A549 (cell line): Measurements from ENCODE around the gene C17orf107. TPM values are rescaled to one million over a fixed set of nuclear protein-coding genes. Genes with fewer than 3 reads are reported as not detected.
A peak's percentile ranks its signal among the peaks of the same experiment; 100 is the strongest.

ENCODE experiments used
- ATAC-seq, 2 experiments: fragments of 200-7000 bp in 1 of 2; fragments of >200 bp in 1 of 2; cut with Nextera tagmentation in 1 of 2; cut with Tn5 transposase in 1 of 2; 3 replicates each; pipeline versions ENCODE4 v1.8.0 to v1.9.1; 2018 to 2020; ENCODE audit warnings: mild to moderate bottlenecking in 1 of 2, moderate library complexity in 1 of 2
- CTCF ChIA-PET: fragments of 300-600 bp; sonication (Branson Sonifier 250); formaldehyde crosslinking; extraction: SDS; loops from one replicate; lab custom pipeline; 2021; ENCODE audit warnings: antibody characterized with exemption, inconsistent platforms; lab: Yijun Ruan, JAX
- POLR2A ChIA-PET: fragments of 350-600 bp; formaldehyde crosslinking; extraction: SDS; loops from one replicate; lab custom pipeline; 2021; ENCODE audit warnings: antibody characterized with exemption, inconsistent platforms; lab: Yijun Ruan, JAX
- DNase-seq, 2 experiments: peaks; one replicate each; pipeline versions ENCODE4 v3.0.0 to v3.0.0-alpha.2; 2011 to 2016; ENCODE audit warnings: low read depth in 1 of 2, low spot score in 1 of 2
- FAIRE-seq: peaks from 2 replicates; lab custom pipeline; 2011; peaks lifted over from hg19 to GRCh38; lab: Jason Lieb, UNC
- H3K27ac ChIP-seq, 2 experiments: fragments of >200 bp; sonication (Bioruptor Twin); formaldehyde crosslinking; 3 replicates each; pipeline ENCODE4 v1.5.1; 2016 to 2017
- H3K4me1 ChIP-seq: fragments of >200 bp; sonication (Bioruptor Twin); formaldehyde crosslinking; 3 replicates; pipeline ENCODE4 v1.6.1; 2016
- H3K4me2 ChIP-seq: fragments of >200 bp; sonication (Bioruptor Twin); formaldehyde crosslinking; 3 replicates; pipeline ENCODE4 v1.6.1; 2016
- H3K4me3 ChIP-seq: fragments of >200 bp; sonication (Bioruptor Twin); formaldehyde crosslinking; 3 replicates; pipeline ENCODE4 v1.5.1; 2016
- H3K9me3 ChIP-seq: fragments of >200 bp; sonication (Bioruptor Twin); formaldehyde crosslinking; 3 replicates; pipeline ENCODE4 v1.6.1; 2016
- CBX2 ChIP-seq: fragments of 200-600 bp; sonication (generic); IDR thresholded peaks from 2 replicates; pipeline ENCODE4 v1.6.1; 2016; ENCODE audit warnings: low read depth, mild to moderate bottlenecking, borderline replicate concordance
- CBX8 ChIP-seq: fragments of 200-600 bp; sonication (generic); IDR thresholded peaks from 2 replicates; pipeline ENCODE4 v1.6.1; 2016
- EP300 ChIP-seq, 2 experiments: fragments of >200 bp; sonication (Bioruptor Twin); formaldehyde crosslinking; IDR thresholded peaks; 2 replicates in 1 of 2; 3 replicates in 1 of 2; pipeline ENCODE4 v1.6.1; 2016 to 2017
- ESRRA ChIP-seq: fragments of 150-350 bp; IDR thresholded peaks from 2 replicates; pipeline ENCODE4 v1.6.1; 2014; ENCODE audit warnings: mild to moderate bottlenecking, low read length, borderline replicate concordance
- FOXS1 ChIP-seq: fragments of 250-450 bp; sonication (Bioruptor Pico); IDR thresholded peaks from 2 replicates; pipeline ENCODE4 v1.5.0; 2020; ENCODE audit warnings: mild to moderate bottlenecking, moderate library complexity
- GATA3 ChIP-seq: IDR thresholded peaks from 2 replicates; pipeline ENCODE4 v1.6.1; 2012; ENCODE audit warnings: borderline replicate concordance
- HOXB5 ChIP-seq: fragments of 250-450 bp; sonication (Bioruptor Pico); IDR thresholded peaks from 2 replicates; pipeline ENCODE4 v1.5.0; 2020; ENCODE audit warnings: mild to moderate bottlenecking, moderate library complexity
- JUN ChIP-seq, 2 experiments: fragments of >200 bp; sonication (Bioruptor Twin); formaldehyde crosslinking; IDR thresholded peaks; 2 replicates in 1 of 2; 3 replicates in 1 of 2; pipeline ENCODE4 v1.6.1; 2016 to 2017
- JUNB ChIP-seq: fragments of >200 bp; sonication (Bioruptor Twin); formaldehyde crosslinking; IDR thresholded peaks from 2 replicates; pipeline ENCODE4 v1.6.1; 2016
- KDM5A ChIP-seq: fragments of 200-600 bp; sonication (generic); IDR thresholded peaks from 2 replicates; pipeline ENCODE4 v1.6.1; 2016; ENCODE audit warnings: antibody characterized with exemption, mild to moderate bottlenecking
- MAFK ChIP-seq: fragments of 450-650 bp; IDR thresholded peaks from 2 replicates; pipeline ENCODE4 v1.6.1; 2014; ENCODE audit not compliant: partially characterized antibody
- MAZ ChIP-seq: fragments of 150-350 bp; IDR thresholded peaks from 2 replicates; pipeline ENCODE4 v1.6.1; 2014; ENCODE audit warnings: antibody characterized with exemption, low read depth, low read length, borderline replicate concordance
- MYC ChIP-seq: IDR thresholded peaks from 2 replicates; pipeline ENCODE4 v1.6.1; 2012; ENCODE audit warnings: mild to moderate bottlenecking, inconsistent platforms, low read length, improper control_type of control experiment, borderline replicate concordance
- NPAS2 ChIP-seq: fragments of 250-450 bp; sonication (Bioruptor Pico); IDR thresholded peaks from 2 replicates; pipeline ENCODE4 v1.8.0; 2022; ENCODE audit warnings: mild to moderate bottlenecking, moderate library complexity, borderline replicate concordance
- SMC3 ChIP-seq: fragments of >200 bp; sonication (Bioruptor Twin); formaldehyde crosslinking; IDR thresholded peaks from 3 replicates; pipeline ENCODE4 v1.6.1; 2018; ENCODE audit warnings: inconsistent platforms
- SREBF2 ChIP-seq: fragments of 450-650 bp; IDR thresholded peaks from 2 replicates; pipeline ENCODE4 v1.6.1; 2014; ENCODE audit warnings: mild to moderate bottlenecking, moderate library complexity
- ZC3H11A ChIP-seq: fragments of 450-650 bp; IDR thresholded peaks from 2 replicates; pipeline ENCODE4 v1.6.1; 2014; ENCODE audit warnings: antibody characterized with exemption, mild to moderate bottlenecking
- ZFP36 ChIP-seq: fragments of 450-650 bp; IDR thresholded peaks from 2 replicates; pipeline ENCODE4 v1.6.1; 2014; ENCODE audit warnings: borderline replicate concordance; ENCODE audit not compliant: partially characterized antibody
- ZNF302 ChIP-seq: fragments of 250-450 bp; sonication (Bioruptor Pico); IDR thresholded peaks from 2 replicates; pipeline ENCODE4 v1.9.0; 2021; ENCODE audit warnings: inconsistent platforms, mild to moderate bottlenecking, moderate library complexity
- WGBS: methylation state at CpG from one replicate; pipeline ENCODE4 v1.1.6; 2017; ENCODE audit errors: missing lambda C conversion rate; 5-methylcytosine and 5-hydroxymethylcytosine counted together
- polyA plus RNA-seq, 4 experiments: library from polyadenylated mRNA; depleted of rRNA in 3 of 4; stranded (reverse); fragments of >200 nt; fragmentation: RNase III in 1 of 4; extraction: RNeasy Plus Mini Kit Qiagen cat#74134 plus additional on column Dnase treatment in 1 of 4; gene quantifications; 2 replicates in 3 of 4; 3 replicates in 1 of 4; pipeline ENCODE4 v1.2.3, GENCODE V29; 2011 to 2017
- TF ChIP-seq, protein P1 (sequence below): fragments of 450-650 bp; IDR thresholded peaks from 2 replicates; pipeline ENCODE4 v1.6.1; 2014; ENCODE audit warnings: antibody characterized with exemption
- TF ChIP-seq, protein P2 (sequence below): fragments of >200 bp; sonication (Bioruptor Twin); formaldehyde crosslinking; IDR thresholded peaks from 3 replicates; pipeline ENCODE4 v1.6.1; 2016
- TF ChIP-seq, protein P3 (sequence below): fragments of 250-450 bp; sonication (Bioruptor Pico); IDR thresholded peaks from 2 replicates; pipeline ENCODE4 v1.5.0; 2020; ENCODE audit warnings: low read depth, mild to moderate bottlenecking, moderate library complexity
- TF ChIP-seq, protein P4 (sequence below): fragments of >200 bp; sonication (Bioruptor Twin); formaldehyde crosslinking; IDR thresholded peaks from 3 replicates; pipeline ENCODE4 v1.5.1; 2016

Gene C17orf107
- polyA plus RNA-seq, 2 of the 4 experiments (the other 2 are of a cell fraction), result 0.13 to 0.30 TPM

DNA sequence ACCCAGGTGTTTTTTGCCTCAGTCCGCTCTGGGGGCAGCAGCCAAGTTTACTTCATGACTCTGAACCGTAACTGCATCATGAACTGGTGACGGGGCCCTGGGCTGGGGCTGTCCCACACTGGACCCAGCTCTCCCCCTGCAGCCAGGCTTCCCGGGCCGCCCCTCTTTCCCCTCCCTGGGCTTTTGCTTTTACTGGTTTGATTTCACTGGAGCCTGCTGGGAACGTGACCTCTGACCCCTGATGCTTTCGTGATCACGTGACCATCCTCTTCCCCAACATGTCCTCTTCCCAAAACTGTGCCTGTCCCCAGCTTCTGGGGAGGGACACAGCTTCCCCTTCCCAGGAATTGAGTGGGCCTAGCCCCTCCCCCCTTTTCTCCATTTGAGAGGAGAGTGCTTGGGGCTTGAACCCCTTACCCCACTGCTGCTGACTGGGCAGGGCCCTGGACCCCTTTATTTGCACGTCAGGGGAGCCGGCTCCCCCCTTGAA, 2.1 kb upstream of the C17orf107 start:
- FAIRE-seq (no peak), DNase-seq (no peak), ATAC-seq (no peak)
- Histone ChIP-seq H3K9me3 (no peaks in the 10 kb centered on the region), H3K27ac (no peak overlapping the region), H3K4me2 (no peak overlapping the region), H3K4me1 (no peaks in the 10 kb centered on the region), H3K4me3 (no peak overlapping the region)
- POLR2A ChIA-PET, result no interaction called here
- TF ChIP-seq, protein P1, sequence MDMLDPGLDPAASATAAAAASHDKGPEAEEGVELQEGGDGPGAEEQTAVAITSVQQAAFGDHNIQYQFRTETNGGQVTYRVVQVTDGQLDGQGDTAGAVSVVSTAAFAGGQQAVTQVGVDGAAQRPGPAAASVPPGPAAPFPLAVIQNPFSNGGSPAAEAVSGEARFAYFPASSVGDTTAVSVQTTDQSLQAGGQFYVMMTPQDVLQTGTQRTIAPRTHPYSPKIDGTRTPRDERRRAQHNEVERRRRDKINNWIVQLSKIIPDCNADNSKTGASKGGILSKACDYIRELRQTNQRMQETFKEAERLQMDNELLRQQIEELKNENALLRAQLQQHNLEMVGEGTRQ, result peak; percentile 70
- TF ChIP-seq SMC3 (no peak), ZNF302 (CRISPR knock-in tag) (no peak)
- 87% methylated on average over 10 of the region's 10 CpGs for WGBS
- CTCF ChIA-PET, result interaction anchor here (0.7 to 2.5 kb wide), 8 partner anchors 9 to 187 kb away, joined by 3 to 7 read pairs (median 5); partner anchors contain the start of genes ARRB2, CAMTA2 and MED11

DNA sequence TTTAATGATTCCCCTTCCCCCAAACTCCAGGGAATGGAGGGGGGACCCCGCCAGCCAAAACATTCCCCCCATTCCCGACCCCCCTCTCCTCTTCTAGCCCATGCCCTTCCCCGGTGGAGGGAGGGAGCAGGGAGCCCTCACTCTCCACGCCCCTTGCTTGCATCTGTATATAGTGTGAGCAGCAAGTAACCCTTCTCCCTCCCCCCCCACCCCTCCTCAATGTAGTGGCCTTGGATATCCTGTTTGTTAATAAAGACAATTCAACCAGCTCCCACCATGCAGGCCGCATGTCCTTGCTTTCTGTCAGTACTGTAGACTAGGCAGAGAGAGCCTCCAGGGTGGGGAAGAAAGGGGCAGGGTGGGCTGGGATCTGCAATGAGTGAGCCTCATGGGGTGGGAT, 1.6 kb upstream of the C17orf107 start:
- DNase-seq, result no peak
- no peak overlapping the region for H3K4me3 ChIP-seq
- FAIRE-seq, result no peak
- no peak overlapping the region for H3K27ac ChIP-seq
- WGBS, result 79% methylated on average over 5 of the region's 5 CpGs
- no peak overlapping the region for H3K4me2 ChIP-seq
- ChIA-PET CTCF (interaction anchor here (0.9 to 8.2 kb wide), 6 partner anchors 8 to 188 kb away, joined by 3 to 83 read pairs (median 4); partner anchors contain the start of gene ARRB2), POLR2A (no interaction called here)
- no peaks in the 10 kb centered on the region for H3K4me1 ChIP-seq
- no peak for TF ChIP-seq ZFP36
- TF ChIP-seq ZNF302 (CRISPR knock-in tag), result no peak
- no peak for ATAC-seq
- no peaks in the 10 kb centered on the region for H3K9me3 ChIP-seq

DNA sequence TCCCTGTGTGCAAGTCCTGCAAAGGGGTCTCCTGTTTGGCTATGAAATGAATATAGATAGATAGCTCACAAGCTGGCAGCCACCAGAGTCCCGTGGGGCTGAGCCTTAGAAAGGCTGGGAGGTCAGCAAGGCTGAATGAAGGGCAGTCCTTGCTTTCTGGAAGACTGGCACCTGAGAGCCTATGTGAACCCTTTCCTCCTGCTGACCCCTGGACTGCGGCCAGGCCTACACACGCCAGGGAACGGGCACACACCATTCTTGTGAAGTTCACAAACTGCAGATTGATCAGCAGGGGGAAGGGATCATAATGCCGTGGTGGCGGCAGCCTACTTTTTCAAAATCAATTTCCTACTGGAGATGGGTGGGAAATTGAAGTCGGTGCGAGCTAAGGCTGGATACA, 985 bp upstream of the C17orf107 start:
- FAIRE-seq (no peak), DNase-seq (no peak), ATAC-seq (no peak)
- Histone ChIP-seq H3K9me3 (no peaks in the 10 kb centered on the region), H3K4me1 (0 out of 3 replicates have a peak, but pooled peaks cover 4% of the 10 kb centered on the region), H3K4me3 (no peak overlapping the region), H3K27ac (no peak overlapping the region), H3K4me2 (no peak overlapping the region)
- CTCF ChIA-PET, result interaction anchor here (0.6 to 8.2 kb wide), 8 partner anchors 8 to 188 kb away, joined by 3 to 83 read pairs (median 4); partner anchors contain the start of genes ARRB2 and VMO1
- 85% methylated on average over 8 of the region's 8 CpGs for WGBS
- TF ChIP-seq HOXB5 (no peak), EP300 (IDR thresholded peaks at IDR 0.05) (no peak), SMC3 (no peak), ZC3H11A (no peak), NPAS2 (CRISPR knock-in tag) (no peak), JUNB (no peak), FOXS1 (CRISPR knock-in tag) (no peak), SREBF2 (no peak), JUN (IDR thresholded peaks at IDR 0.05) (no peak), ESRRA (no peak), MYC (no peak), CBX8 (no peak)
- TF ChIP-seq, protein P2, sequence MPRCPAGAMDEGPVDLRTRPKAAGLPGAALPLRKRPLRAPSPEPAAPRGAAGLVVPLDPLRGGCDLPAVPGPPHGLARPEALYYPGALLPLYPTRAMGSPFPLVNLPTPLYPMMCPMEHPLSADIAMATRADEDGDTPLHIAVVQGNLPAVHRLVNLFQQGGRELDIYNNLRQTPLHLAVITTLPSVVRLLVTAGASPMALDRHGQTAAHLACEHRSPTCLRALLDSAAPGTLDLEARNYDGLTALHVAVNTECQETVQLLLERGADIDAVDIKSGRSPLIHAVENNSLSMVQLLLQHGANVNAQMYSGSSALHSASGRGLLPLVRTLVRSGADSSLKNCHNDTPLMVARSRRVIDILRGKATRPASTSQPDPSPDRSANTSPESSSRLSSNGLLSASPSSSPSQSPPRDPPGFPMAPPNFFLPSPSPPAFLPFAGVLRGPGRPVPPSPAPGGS, result no peak
- TF ChIP-seq, protein P3, sequence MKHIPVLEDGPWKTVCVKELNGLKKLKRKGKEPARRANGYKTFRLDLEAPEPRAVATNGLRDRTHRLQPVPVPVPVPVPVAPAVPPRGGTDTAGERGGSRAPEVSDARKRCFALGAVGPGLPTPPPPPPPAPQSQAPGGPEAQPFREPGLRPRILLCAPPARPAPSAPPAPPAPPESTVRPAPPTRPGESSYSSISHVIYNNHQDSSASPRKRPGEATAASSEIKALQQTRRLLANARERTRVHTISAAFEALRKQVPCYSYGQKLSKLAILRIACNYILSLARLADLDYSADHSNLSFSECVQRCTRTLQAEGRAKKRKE (CRISPR knock-in tag), result no peak
- POLR2A ChIA-PET, result no interaction called here

DNA sequence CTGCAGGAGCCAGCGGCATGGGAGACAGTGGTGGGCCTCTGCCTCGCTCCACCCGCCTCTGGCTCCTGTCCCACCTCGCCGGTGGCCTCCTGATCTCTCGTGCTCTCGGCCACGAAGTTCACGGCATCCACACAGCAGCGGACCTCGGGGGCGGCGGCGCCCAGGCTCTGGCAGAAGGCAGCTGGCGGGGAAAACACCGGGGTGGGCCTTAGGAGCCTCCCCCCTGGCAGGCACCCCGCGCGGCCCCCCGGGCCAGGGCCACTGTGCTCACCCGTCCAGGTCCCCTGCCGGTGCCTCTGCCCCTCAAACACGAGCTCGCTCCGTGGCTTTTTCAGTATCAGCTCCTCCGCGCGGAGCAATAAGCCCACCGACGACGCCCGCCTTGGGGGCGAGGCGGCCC, 409 bp upstream of the C17orf107 start:
- CTCF ChIA-PET, result interaction anchor here (0.6 to 8.2 kb wide), 10 partner anchors 9 to 332 kb away, joined by 3 to 83 read pairs (median 6); partner anchors contain the start of genes ARRB2 and VMO1
- WGBS, result 91% methylated on average over 21 of the region's 34 CpGs
- ATAC-seq, result no peak
- Histone ChIP-seq H3K4me2 (no peak overlapping the region), H3K4me1 (0 out of 3 replicates have a peak, but pooled peaks cover 5% of the 10 kb centered on the region), H3K4me3 (no peak overlapping the region), H3K27ac (no peak overlapping the region), H3K9me3 (no peaks in the 10 kb centered on the region)
- DNase-seq, result no peak
- no peak for FAIRE-seq
- TF ChIP-seq ESRRA (no peak), KDM5A (no peak), HOXB5 (no peak), GATA3 (no peak), ZFP36 (no peak), ZNF302 (CRISPR knock-in tag) (no peak), MAFK (no peak), MAZ (no peak), CBX2 (no peak)
- TF ChIP-seq, protein P4, sequence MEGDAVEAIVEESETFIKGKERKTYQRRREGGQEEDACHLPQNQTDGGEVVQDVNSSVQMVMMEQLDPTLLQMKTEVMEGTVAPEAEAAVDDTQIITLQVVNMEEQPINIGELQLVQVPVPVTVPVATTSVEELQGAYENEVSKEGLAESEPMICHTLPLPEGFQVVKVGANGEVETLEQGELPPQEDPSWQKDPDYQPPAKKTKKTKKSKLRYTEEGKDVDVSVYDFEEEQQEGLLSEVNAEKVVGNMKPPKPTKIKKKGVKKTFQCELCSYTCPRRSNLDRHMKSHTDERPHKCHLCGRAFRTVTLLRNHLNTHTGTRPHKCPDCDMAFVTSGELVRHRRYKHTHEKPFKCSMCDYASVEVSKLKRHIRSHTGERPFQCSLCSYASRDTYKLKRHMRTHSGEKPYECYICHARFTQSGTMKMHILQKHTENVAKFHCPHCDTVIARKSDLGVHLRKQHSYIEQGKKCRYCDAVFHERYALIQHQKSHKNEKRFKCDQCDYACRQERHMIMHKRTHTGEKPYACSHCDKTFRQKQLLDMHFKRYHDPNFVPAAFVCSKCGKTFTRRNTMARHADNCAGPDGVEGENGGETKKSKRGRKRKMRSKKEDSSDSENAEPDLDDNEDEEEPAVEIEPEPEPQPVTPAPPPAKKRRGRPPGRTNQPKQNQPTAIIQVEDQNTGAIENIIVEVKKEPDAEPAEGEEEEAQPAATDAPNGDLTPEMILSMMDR, result no peak
- TF ChIP-seq, protein P2, result no peak
- TF ChIP-seq, all 56 proteins: peak for 0
- POLR2A ChIA-PET, result interaction anchor here (1.5 kb wide), 1 partner anchor 103 kb away, joined by 4 read pairs; the partner anchor contains the start of gene PSMB6
